ENCODE data around the gene RNF166.
"Not testable (repeated sequence)": the region's sequence is repeated elsewhere in the genome, so short reads cannot be mapped to it uniquely, and the experiment has no call there.

RNF166 gene

DNA sequence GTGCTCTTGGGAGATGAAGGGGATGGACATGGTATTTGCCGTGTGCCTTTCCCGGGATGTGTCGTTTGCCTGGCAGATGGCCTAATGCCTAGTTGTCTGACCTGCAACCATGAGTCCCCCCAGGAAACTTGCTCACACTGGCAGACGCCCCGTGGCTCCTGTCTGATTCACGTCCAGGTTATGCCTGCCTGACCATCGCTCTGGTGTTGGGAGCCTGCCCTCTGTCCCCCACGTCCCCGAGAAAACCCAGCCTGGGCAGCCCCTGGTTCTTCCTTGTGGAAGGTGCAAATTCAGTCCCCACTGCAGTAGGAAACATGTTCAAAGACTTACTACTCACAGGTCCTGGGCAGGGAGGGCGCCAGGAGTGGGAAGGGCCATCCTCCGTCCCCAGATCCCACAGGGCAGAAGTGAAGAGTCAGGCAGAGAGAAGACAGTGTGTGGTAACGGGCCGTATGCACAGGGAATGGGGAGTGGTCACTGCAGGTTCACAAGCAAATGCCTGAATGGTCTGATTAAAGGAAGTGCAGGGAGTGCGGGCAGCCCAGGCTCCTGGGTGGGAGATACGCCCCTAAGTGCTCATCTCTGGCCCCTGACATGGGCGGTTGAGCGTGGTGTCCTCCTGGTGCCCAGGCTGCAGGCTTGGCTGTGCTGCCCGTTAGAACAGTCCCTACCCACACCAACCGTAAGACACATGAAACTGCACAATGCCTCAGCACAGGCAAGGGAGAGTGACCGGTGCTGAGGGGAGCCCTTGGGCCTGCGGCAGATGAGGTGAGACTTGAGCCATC, 15.7 kb downstream of the RNF166 start:
- DNase-seq = no peak

DNA sequence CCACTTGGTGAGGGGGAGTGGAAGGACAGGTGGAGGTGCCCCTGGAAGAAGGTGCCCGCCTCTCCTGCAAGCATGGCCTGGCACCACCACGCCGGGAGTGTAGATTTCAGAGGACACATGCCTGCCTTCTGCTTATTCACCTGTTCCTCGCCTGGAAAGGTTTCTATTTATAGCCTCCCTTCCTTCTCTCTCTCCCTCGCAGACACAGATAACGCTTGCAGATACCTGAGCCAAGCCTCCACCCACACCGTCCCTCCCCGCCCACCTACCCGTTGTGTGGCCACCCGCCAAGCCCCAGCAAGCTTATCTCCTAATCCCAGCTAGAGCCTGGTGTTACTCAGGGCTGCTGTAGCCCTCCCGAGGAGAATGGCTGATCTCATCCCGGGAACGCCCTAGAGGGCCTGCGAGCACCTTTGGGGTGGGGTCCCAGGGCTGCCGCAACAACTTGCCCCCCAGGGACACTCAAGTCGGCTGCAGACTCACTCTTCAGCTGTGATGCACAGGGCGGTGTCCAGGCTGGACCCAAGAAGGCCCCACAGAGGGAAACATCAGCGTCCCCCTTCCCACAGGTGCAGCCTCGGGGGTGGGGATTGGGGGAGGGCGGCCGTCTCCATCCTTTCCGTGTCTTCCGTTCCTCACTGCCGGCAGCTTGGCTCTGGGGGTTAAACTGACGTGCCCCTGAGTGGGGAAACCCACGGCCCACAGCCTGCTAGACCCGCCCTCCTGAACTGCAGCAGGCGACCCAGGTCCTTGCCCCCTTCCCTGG, 18.0 kb downstream of the RNF166 start:
- peak; percentile 46 for DNase-seq

DNA sequence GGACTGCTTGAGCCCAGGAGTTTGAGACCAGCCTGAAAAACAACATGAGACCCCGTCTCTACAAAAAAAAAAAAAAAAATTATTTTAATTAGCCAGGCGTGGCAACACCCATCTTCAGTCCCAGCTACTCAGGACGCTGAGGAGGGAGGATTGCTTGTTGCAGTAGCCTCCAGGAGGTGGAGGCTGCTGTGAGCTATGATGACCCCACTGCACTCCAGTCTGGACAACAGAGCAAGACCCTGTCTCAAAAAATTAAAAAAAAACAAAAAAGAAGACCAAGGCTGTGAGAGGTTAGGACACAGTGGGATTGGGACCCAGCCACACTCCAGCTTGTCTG, 18.6 kb downstream of the RNF166 start:
- DNase-seq = no peak

DNA sequence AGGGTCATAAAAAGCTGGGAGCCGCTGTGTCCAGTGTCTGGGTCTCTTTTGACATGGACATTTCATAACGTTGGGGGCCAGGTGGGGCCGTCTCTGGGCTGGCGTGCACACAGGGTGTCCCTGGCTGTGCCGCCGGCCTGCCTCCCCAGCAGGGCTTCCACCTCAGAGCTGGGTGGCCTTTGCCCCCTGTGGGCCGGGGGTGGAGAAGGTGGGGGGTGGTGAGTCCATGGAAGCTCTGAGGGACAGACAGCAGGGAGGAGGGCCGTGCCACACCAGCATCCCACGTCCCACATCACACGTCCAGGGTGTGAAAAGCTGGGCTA, 19.0 kb downstream of the RNF166 start:
- no peak for DNase-seq

DNA sequence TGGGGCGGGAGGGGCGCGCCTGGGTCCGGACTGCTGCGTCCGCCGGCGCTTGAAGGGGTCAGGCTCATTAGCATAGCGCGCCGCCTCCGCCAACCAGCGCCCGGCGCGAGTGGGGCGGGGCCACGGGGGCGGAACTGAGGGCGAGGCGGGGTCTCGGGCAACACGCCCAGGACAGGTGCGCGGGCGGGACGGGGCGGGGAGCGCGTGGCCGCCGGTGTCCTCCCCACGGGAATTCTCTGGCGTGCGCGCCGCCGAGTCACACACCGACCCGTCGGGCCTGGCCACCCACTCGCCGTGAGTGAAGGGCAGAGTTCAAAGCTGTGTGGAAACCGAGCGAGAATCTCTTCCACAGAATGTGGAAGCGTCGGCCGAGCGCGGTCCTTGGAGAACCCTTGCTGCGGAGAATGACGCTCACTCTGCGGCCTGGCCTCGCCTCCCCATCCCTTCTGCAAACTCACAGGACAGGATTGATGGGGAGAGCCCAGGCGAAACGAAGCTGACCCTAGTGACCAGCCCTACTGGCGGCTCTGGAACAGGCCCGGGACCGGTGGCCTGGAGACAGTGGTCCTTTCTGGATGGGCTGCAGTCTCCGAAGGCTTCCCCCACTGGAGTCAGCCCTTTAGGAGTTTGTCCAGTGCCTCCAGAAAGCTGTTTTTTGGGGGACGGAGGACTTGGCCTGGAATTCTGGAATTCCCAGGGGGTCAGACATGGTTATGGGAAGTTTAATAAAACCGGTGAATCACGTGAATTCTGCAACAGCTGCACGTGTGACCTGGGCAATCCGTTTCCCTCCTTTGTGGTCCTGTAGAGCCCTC, 19.6 kb downstream of the RNF166 start, which contains the start of gene SNAI3:
SNAI3 (minus strand) TSS at position 69 of the 815 bp plus-strand sequence. CDS start 101 bp downstream, outside the sequence.
- peak; percentile 53 for DNase-seq

DNA sequence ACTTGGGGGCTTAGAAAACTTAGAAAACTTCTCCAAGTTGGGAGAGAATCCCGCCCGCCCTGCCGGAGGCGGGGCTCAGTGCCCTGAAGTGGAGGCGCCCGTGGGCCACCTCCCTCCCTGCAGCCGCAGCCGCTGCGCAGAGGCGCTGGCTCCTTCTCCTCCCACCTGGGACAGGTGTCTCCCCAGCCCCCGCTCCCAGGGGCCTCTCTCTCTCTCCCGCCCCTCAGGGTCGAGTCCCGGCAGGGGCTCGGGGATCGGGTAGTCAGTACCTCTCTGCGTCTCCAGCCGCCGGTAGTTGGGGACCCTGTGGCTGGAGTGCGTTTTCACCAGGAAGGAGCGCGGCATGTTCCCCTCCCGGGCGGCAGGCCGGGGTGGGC, 20.2 kb downstream of the RNF166 start:
- no peak for DNase-seq

DNA sequence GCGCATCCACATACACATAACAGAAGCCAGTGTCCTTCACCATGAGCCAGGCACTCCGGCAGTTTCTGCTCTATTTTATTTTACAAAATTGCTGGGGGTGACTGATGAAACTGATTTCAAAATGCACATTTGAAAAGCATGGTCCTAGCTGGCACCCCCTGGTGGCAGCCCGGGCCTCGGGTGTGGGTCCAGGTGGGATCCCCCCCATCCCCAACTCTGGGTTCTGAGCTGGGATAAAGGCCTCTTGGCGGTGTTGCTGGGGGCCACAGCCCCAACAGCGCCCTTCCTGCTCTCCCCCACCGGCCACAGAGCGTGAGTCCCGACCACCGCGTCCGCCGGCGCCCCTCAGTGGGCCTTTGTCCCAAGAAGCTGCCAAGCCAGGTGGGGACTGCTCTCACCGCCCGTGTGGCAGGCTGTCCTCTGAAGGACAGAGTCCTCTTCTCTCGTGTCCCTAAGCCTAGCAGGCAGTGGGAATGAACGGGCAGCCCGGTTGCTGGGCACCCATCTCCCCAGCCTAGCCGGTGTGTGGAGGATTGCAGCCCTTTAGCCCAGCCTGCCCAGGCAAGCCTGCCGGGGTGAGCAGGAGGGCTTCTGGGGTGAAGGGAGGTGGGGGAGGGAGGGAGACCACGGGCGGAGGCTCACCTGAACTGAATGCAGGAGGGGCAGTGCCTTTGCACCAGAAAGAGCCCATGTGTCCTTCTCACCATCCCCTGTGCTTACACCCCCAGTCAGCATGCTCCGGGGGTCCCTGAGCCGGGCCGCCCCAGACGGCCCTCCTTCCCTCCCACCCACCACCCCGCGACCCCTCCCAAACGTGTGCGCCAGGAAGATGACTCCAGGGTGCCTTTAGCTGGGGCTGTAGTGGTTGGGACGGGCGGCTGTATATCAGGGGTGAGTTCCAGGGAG, 20.8 kb downstream of the RNF166 start:
- DNase-seq = no peak

DNA sequence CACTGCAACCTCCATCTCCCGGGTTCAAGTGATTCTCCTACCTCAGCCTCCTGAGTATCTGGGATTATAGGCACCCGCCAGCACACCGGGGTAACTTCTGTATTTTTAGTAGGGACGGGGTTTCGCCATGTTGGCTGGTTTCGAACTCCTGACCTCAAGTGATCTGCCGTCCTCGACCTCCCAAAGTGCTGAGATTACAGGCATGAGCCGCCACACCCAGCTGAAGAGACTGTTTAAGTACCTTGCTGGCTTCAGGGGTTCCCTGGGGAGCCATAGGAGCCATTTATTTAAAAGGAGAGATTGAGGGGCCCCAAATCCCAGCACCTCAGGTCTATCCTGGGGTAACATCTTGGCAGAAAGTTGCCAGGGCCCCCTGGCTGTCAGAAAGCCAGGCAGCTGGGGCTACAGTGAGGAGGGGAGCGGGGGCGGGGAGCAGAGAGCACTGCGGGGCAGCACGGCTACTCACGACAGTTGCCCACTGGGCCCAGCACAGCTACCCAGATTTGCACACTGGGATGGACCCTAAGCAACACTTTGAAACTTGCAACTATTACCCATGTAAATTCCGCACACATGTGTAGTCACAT, 21.5 kb downstream of the RNF166 start:
- no peak for DNase-seq

DNA sequence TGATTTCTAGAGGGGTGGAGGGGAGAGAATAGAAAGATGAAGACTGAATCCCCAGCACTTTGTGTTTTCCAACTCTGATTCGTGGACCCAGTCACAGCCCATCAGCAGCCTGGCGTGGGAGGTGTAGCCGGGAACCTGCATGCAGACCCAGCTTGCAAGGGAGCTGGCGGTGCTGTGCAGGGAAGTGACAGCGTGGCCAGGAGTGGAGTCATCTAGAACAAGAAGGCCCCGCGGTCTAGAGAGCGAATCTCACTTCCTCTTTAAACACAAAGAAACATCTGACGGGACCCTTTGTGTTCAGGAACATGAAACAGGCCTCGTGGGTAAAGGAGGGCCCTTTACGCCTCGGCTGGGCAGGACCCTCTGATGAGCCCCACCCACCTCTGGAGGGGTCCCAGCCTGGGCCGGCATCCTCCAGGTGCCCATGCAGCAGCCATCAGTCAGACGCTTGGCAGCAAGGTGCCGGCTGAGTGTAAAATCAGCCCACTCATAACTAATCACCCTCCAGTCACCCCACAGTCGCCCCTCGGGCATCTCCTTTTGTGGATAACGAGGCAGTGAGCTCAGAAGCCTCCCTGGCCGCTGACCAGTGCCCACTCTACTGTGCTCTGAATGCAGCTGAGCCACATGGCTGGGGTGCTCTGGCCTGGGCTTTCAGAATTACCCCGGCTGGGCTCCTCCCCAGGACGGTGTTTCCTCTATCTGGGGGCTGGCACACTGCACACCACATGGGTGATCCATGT, 24.3 kb downstream of the RNF166 start:
- no peak for DNase-seq

DNA sequence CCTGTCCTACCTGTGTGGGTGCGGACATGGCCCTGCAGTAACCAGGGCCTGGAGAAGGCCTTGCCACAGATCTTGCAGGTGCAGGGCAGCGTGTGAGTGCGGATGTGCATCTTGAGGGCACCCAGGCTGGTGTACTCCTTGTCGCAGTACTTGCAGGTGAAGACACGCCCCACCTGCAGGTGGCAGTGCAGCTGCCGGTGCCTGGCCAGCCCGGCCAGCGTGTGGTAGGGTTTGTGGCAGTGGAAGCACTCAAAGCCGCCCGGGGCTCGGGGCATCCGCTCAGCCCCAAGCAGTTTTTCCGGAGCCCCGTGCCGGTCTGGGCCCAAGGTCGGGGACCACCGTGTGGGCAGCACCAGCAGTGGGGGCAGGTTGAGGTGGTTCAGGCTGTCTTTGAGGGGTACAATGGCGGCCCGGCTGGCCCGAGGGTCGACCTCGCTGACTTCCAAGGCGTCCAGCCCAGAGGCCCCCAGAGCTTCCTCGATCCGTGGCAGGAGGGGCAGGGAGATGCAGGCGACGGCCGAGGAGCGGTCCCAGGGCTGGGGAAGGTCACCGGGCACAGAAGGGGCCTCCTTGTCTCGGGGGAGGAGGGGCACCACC, 25.0 kb downstream of the RNF166 start:
- DNase-seq = no peak

DNA sequence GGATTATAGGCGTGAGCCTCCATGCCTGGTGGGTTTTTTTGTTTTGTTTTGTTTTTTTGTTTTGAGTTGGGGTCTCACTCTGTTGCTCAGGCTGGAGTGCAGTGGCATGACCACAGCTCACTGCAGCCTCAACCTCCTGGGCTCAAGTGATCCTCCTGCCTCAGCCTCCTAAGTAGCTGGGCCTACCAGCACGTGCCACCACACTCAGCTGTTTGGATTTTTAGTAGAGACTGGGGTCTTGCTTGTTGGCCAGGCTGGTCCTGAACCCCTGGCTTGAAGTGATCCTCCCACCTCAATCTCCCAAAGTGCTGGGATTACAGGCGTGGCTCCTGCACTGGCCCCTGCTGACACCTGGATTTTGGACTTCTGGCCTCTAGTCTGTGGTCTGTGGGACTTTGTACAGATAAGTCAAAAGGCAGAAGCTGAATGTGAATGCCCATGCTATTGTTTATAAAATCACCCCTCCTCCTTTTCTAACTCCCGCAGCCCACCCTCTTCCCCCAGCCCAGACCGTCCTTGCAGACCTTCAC, 25.6 kb downstream of the RNF166 start:
- DNase-seq = no peak

DNA sequence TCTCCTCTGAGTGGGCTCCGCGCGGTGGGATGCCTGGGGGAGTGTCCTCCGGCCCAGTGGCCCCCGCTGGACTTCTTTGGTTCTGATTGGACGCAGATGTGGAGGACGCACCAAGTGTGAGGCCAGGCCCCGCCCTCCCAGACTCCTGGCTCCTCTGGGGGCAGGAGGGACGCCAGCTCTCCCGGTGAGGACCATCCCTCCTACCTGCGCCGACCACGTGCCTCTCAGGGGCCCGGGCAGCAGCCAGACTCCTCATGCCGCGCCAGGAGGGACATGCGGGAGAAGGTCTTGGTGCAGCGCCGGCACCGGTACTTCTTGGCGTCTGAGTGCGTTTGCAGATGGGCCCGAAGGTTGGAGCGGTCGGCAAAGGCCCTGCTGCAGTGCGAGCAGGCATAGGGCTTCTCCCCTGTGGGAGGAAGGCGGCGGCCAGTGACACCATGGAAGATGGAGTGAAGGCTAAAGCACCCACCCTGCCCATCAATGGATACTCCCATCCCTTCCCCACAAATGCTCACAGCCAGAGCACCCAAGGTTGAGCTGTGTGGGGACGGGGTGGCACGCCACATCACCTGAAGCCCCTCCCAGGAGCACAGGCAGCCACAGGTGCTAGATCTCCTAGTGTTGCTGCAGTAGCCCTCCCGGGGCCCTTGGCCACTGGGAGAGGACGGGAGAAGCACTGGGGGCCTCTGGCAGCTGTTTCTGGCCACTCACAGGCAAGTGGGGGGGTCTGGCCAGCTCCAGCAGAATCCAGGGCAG, 27.8 kb downstream of the RNF166 start:
- DNase-seq = no peak

DNA sequence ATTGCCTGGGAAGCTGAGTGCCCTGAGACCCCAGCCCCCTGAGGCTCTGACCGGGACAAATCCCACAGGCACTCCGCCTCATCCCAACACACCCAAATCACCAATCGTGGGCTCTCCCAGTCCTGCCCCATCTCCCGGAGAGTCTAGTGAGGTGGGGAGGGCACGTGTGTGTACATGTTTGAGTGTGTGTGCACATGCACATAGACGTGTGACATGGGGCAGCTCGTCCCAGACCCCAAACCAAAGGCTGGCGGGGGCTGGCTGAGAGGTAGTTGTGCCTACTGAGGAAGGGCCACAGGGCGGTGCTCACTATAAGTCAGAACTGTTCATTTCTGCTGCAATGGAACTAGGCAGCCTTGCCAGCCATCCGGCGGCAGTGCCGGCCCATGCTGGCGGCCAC, 28.5 kb downstream of the RNF166 start:
- no peak for DNase-seq

DNA sequence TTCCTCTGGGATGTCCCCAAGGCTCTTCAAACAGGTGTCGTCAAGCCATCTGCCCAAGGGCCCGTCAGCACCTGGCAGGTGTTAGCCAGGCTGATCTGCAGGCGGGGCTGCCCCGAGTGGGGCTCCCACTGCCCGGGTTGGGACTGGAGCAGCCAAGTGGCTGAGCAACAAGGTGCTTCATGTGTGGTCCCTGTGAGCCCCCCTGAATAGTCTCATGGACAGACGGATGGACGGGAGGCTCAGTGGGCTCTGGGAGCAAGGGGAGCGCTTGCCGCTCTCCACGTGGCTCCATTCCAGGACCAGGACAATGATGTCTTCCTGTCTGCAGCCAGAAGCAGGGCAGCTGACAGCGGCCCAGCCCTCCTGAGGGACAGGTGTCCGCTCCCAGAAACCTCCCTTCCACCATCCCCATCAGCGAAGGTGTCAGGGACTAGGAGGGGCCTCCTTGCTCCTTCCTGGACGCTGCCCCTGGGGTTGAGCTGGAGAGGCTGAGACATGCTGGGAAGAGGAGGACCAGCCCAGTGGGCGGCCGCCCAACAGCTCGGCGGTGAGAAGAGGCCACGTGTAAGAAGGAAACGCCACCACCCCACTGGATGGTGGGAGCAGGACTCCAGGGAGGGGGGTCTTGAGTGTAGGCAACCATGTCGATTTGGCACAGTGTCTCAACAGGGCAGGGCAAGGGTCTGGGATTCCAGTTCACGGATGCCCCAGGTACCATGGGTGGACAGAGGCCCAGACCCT, 29.5 kb downstream of the RNF166 start:
- DNase-seq = no peak

DNA sequence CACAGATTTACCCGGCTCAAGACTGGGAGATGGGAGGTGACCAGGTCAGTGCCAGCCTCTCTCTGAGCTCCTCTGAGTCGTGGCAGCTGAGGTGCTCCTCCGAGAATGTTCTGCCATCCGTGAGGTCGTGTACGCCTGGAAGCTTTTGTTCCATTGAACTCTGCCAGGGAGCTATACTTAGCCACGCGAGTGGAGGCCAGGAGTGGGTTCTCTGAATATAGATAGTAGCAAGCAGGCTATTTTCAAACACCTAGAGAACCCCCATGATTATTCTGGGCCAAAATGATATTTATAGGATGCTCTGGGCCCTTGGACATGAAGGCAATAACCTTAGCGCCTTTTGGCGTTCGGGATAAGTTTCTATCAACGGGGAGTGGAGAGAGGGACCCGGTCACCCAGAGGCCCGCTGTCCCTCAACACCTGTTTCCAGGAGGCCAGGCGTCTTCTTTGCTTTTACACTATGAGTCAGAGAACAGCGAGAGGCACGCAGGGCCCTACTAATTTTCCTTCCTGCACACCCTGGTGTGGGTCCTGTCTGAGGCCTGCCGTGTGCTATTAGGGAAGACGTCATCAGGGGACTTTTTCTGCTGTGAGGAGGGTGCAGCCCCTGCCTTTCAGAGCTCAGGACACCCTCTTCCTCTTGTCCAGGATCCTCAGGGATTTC, 32.4 kb downstream of the RNF166 start:
- no peak for DNase-seq

DNA sequence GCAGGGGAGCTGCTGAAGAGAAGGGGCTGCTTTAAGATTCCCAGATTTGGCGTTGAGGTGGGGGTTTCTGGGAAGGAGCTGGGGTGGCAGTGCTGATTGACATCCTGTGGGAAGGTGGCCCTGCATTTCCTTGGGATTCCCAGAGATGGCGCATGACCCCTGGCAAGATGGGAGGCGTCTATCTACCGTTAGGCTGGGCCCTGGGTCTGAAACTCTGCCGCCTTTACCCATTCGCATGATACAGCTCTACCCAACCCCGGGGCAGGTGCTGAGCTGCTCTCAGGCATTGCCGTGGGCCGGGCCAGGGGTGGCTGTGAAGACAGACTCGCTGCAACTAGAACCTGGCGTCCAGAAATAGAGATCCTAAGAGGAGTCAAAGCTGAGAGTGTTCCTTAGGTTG, 33.4 kb downstream of the RNF166 start:
- no peak for DNase-seq

DNA sequence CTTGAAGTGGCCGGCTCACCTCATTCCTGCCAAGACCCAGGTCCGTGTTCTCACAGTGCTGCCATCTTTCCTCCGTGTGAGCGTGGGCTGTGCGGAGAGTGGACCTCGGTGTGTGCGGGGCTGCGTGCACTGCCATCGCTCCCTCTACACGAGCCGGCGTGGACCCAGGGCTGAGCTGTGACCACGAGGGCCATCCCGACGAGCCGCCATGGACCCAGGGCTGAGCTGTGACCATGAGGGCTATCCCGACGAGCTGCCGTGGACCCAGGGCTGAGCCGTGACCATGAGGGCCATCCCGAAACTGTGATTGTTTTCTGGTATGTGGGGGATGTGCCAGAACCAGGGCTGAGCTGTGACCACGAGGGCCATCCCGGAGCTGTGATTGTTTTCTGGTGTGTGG, 34.4 kb downstream of the RNF166 start:
- no peak for DNase-seq

DNA sequence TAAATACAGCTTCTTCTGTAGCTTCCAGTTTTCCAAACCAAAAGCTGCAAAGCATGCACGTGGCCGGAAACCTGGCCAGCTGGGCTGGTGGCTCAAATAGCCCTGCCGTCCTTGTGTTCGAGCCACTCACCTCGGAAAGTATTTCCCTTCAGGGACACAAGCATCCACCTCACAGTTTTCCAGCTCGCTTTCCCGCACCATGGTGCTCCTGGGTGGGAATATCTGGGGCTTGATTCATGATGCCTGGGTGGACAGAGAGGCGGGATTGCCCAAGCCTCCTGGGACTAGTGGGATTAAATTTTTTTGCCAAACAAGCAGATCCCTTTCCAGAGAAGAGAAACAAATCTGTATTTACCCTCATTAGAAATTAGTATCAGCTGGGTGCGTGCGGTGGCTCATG, 36.2 kb downstream of the RNF166 start:
- DNase-seq = no peak

DNA sequence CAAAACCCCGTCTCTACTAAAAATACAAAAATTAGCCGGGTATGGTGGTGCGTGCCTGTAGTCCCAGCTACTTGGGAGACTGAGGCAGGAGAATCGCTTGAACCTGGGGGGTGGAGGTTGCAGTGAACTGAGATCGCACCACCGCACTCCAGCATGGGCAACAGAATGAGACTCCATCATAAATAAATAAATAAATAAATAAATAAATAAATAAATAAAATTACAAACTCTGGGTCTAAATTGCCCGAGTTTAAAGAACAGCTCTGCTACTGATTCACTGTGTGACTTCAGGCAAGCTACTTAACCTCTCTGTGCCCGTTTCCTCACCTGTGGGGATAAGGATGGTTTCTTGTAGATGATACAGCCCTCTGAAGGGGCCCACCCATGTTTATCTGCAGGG, 36.7 kb downstream of the RNF166 start:
- DNase-seq = not testable (repeated sequence)
